Measurements from ENCODE around the gene MRGPRE.
"Not testable (repeated sequence)": the region's sequence is repeated elsewhere in the genome, so short reads cannot be mapped to it uniquely, and the experiment has no call there.

- TF ChIP-seq POLR2A (IDR thresholded peaks at IDR 0.05), result not testable (repeated sequence)
- TF ChIP-seq, protein P1, sequence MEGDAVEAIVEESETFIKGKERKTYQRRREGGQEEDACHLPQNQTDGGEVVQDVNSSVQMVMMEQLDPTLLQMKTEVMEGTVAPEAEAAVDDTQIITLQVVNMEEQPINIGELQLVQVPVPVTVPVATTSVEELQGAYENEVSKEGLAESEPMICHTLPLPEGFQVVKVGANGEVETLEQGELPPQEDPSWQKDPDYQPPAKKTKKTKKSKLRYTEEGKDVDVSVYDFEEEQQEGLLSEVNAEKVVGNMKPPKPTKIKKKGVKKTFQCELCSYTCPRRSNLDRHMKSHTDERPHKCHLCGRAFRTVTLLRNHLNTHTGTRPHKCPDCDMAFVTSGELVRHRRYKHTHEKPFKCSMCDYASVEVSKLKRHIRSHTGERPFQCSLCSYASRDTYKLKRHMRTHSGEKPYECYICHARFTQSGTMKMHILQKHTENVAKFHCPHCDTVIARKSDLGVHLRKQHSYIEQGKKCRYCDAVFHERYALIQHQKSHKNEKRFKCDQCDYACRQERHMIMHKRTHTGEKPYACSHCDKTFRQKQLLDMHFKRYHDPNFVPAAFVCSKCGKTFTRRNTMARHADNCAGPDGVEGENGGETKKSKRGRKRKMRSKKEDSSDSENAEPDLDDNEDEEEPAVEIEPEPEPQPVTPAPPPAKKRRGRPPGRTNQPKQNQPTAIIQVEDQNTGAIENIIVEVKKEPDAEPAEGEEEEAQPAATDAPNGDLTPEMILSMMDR (IDR thresholded peaks at IDR 0.05), result not testable (repeated sequence)
Measured at GRCh38 chr11:3281146-3281545, 48.9 kb upstream of the MRGPRE start.

Measured in esophagus squamous epithelium (tissue), 4 donors.